GM21786 (cell line): ENCODE measurements around the gene ADGRG4.

Experiments used
- ATAC-seq: cut with Tn5 transposase; IDR thresholded peaks from one replicate; pipeline ENCODE4 v1.9.1; 2021; ENCODE audit not compliant: unreplicated experiment

Gene ADGRG4

DNA sequence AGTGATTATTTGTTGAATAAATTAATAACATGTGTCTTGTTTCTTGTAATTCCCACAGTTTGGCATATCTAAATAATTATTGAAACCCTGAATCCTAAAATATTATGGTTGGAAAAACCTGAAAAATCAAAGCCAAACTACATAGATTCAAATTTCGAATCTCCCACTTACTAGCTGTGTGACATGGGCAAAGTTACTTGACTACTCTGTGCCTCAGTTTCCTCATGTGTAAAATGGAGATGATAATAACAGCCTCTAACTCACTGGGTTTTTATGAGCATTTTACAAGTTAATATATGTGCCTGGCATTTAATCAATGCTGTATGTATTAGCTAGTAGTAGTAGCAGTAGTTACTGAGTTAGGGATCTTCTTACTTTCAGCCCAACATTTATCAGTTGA, 152.4 kb downstream of the ADGRG4 start:
- no peak for ATAC-seq

DNA sequence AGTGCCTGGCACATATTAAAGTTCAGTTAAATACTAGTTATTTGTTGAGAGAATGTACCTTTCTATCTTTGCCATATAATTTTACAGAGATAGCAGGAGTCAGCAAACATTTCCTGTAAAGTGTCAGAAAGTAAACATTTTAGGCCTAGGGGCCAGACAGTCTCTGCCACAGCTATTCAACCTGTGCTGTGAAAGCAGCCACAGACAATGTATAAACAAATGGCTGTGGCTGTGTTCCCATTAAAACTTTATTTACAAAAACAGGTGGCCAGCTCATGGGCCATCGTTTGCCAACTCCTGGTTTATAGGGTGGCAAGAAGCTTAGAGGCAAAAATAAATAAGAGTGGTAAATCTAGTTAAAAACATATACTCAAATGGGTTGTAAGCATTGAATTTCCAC, 153.0 kb downstream of the ADGRG4 start:
- ATAC-seq, result no peak

DNA sequence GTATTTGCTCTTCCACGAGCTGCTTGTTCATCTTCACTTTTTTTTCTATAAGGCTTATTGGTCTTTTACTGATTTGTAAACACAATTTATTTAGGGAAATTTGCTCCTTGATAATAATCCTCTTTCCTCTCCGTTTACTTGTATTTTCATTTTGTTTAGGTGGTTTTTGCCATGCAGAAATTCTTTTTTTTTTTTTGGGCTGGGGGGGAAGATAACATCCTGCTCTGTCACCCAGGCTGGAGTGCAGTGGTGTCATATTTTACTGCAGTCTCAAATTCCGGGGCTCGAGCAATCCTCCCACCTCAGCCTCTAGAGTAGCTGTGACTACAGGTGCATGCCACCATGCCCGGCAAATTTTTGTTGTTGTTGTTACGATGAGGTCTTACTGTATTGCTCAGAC, 155.4 kb downstream of the ADGRG4 start:
- no peak for ATAC-seq

GRCh38 chrX:136457303-136457917, 156.6 kb downstream of the ADGRG4 start:
- no peak for ATAC-seq

GRCh38 chrX:136464589-136464988, 163.8 kb downstream of the ADGRG4 start:
- ATAC-seq, result no peak
